ENCODE data around the gene SUCO. TPM values are rescaled to one million over a fixed set of nuclear protein-coding genes. Genes with fewer than 3 reads are reported as not detected.

The SUCO gene
- total and polyA plus RNA-seq, 2 donors (not counting 3 experiments of a cell fraction or from before 2014, with no cell fraction given), result 5.1 to 27.2 TPM

DNA sequence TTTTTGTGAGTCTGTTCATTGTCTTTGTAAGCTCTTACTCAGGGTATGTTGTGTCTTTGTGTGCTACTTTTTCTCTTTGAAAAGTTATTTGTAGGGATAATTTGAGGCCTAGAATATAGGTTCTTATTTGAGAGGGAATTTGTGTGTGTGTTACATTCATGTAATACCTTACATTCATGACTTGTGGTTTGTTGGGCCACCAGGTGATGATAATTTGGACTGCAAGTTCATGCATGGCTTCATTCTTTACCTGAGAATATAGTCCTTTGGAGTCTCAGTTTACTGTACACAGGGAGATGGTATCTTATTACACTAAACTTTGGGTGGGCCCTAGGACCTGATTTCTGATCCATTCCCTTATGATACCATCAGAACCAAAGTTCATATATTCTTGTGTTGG lies 74.2 kb downstream of the SUCO start:
- Histone ChIP-seq H3K36me3 (ENCODE audit: control insufficient read depth in 2 of 2, extremely low read depth in 1 of 2, insufficient read depth in 2 of 2, low read length in 2 of 2) (no peaks in the 10 kb centered on the region), H3K27me3 (ENCODE audit: control insufficient read depth in 2 of 2, insufficient read depth in 2 of 2, low read length in 2 of 2) (no peaks in the 10 kb centered on the region), H3K9ac (replicated peaks; ENCODE audit: extremely low read depth, insufficient read depth, low read length) (no peak overlapping the region), H3K27ac (ENCODE audit: insufficient read depth, low read depth, low read length) (no peak overlapping the region), H3K9me1 (replicated peaks; ENCODE audit: control insufficient read depth, extremely low read depth, insufficient read depth, low read length) (no peaks in the 10 kb centered on the region), H2AFZ (ENCODE audit: low read depth, low read length) (no peak overlapping the region), H3K9me3 (replicated peaks; ENCODE audit: control insufficient read depth, insufficient read depth, low read length) (no peaks in the 10 kb centered on the region), H3K4me1 (ENCODE audit: control insufficient read depth, extremely low read depth, insufficient read depth, low read length) (no peaks in the 10 kb centered on the region), H3K79me2 (ENCODE audit: control insufficient read depth, insufficient read depth, low read length) (no peaks in the 10 kb centered on the region), H3K4me3 (replicated peaks in 1 of 3; ENCODE audit: insufficient read depth in 1 of 3, low read depth in 1 of 3, low read length in 3 of 3) (no peak overlapping the region), H4K20me1 (replicated peaks; ENCODE audit: control insufficient read depth, extremely low read depth, insufficient read depth, low read length) (no peaks in the 10 kb centered on the region), H3K4me2 (ENCODE audit: insufficient read depth, low read length) (no peak overlapping the region)
- BruUV-seq (replicated peaks), result no TSS peak
- dilution Hi-C loops (cut with MboI; ENCODE audit: extremely low pct_ligation_motif_present, low sequenced_read_pairs), result no loop called here
- no peak for DNase-seq (ENCODE audit: low read depth, low spot score)
- TF ChIP-seq, protein P1, sequence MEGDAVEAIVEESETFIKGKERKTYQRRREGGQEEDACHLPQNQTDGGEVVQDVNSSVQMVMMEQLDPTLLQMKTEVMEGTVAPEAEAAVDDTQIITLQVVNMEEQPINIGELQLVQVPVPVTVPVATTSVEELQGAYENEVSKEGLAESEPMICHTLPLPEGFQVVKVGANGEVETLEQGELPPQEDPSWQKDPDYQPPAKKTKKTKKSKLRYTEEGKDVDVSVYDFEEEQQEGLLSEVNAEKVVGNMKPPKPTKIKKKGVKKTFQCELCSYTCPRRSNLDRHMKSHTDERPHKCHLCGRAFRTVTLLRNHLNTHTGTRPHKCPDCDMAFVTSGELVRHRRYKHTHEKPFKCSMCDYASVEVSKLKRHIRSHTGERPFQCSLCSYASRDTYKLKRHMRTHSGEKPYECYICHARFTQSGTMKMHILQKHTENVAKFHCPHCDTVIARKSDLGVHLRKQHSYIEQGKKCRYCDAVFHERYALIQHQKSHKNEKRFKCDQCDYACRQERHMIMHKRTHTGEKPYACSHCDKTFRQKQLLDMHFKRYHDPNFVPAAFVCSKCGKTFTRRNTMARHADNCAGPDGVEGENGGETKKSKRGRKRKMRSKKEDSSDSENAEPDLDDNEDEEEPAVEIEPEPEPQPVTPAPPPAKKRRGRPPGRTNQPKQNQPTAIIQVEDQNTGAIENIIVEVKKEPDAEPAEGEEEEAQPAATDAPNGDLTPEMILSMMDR (IDR thresholded peaks at IDR 0.05; ENCODE audit: extremely low read depth in 1 of 2, insufficient read depth in 1 of 2, low read depth in 1 of 2, low read length in 2 of 2), result no peak
- TF ChIP-seq FOS (IDR thresholded peaks at IDR 0.05; ENCODE audit: borderline replicate concordance, insufficient read depth, low read length), result no peak
- TF ChIP-seq, protein P2, sequence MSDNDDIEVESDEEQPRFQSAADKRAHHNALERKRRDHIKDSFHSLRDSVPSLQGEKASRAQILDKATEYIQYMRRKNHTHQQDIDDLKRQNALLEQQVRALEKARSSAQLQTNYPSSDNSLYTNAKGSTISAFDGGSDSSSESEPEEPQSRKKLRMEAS (IDR thresholded peaks at IDR 0.05; ENCODE audit: insufficient read depth, insufficient read length), result no peak
- TF ChIP-seq JUN (IDR thresholded peaks at IDR 0.05; ENCODE audit: borderline replicate concordance, insufficient read depth, insufficient read length, low read depth), result no peak
- TF ChIP-seq POLR2A (IDR thresholded peaks at IDR 0.05; ENCODE audit: low read depth, low read length), result no peak
- TF ChIP-seq MYC (IDR thresholded peaks at IDR 0.05; ENCODE audit: low read depth, low read length), result no peak
- TF ChIP-seq POLR2AphosphoS5 (IDR thresholded peaks at IDR 0.05; ENCODE audit: insufficient read depth, low read depth, low read length), result no peak
- TF ChIP-seq GATA2 (IDR thresholded peaks at IDR 0.05; ENCODE audit: insufficient read depth, insufficient read length, low read depth, low read length), result no peak
- TF ChIP-seq EZH2 (IDR thresholded peaks at IDR 0.05; ENCODE audit: borderline replicate concordance, low read depth, low read length, severe bottlenecking), result no peak
- FAIRE-seq, result no peak
- ChIA-PET CTCF (interaction anchor here (1.3 to 5.7 kb wide), 2 partner anchors 8 to 112 kb away, joined by 4 to 172 read pairs; no protein-coding TSS in a partner anchor), POLR2A (interaction anchor here (0.6 kb wide), 1 partner anchor 67 kb away, joined by 3 read pairs; no protein-coding TSS in a partner anchor)
- intact Hi-C loops (cut with micrococcal nuclease), result loop anchor here (5.0 kb wide), 1 partner anchor 75 kb away; the partner anchor contains the start of gene SUCO
